GM18858 (cell line): ENCODE data around the gene MSMP.

Source experiments
- ATAC-seq: cut with Tn5 transposase; IDR thresholded peaks from one replicate; pipeline ENCODE4 v1.9.1; 2021; ENCODE audit not compliant: unreplicated experiment

MSMP gene

GRCh38 chr9:35723426-35723825, 30.6 kb downstream of the MSMP start:
- no peak for ATAC-seq

- no peak for ATAC-seq
Measured at GRCh38 chr9:35719546-35719945, 34.5 kb downstream of the MSMP start.

- no peak for ATAC-seq
Measured at GRCh38 chr9:35718721-35719511, 35.2 kb downstream of the MSMP start.

- ATAC-seq: no peak
Measured at GRCh38 chr9:35717132-35717870, 36.8 kb downstream of the MSMP start.

- ATAC-seq: no peak
Measured at GRCh38 chr9:35716230-35716629, 37.8 kb downstream of the MSMP start.

GRCh38 chr9:35714579-35715252, 39.4 kb downstream of the MSMP start:
- ATAC-seq: no peak

- no peak for ATAC-seq
Measured at GRCh38 chr9:35714123-35714522, 40.0 kb downstream of the MSMP start.

GRCh38 chr9:35713578-35713977, 40.5 kb downstream of the MSMP start:
- ATAC-seq: no peak

GRCh38 chr9:35712762-35713400, 41.2 kb downstream of the MSMP start:
- ATAC-seq: no peak

- no peak for ATAC-seq
Measured at GRCh38 chr9:35711501-35712428, 42.3 kb downstream of the MSMP start.

- no peak for ATAC-seq
Measured at GRCh38 chr9:35710818-35711500, 43.1 kb downstream of the MSMP start.

GRCh38 chr9:35708146-35708545, 45.9 kb downstream of the MSMP start:
- ATAC-seq: no peak

GRCh38 chr9:35706951-35707350, 47.1 kb downstream of the MSMP start:
- no peak for ATAC-seq

- no peak for ATAC-seq
Measured at GRCh38 chr9:35705836-35706430, 48.1 kb downstream of the MSMP start.

- ATAC-seq: no peak
Measured at GRCh38 chr9:35705372-35705771, 48.7 kb downstream of the MSMP start.

GRCh38 chr9:35703906-35704672, 50.0 kb downstream of the MSMP start:
- no peak for ATAC-seq
